ENCODE data around the gene TNS3.
"Not testable (repeated sequence)": the region's sequence is repeated elsewhere in the genome, so short reads cannot be mapped to it uniquely, and the experiment has no call there.

TNS3 gene

GRCh38 chr7:47444376-47445098, 137.4 kb downstream of the TNS3 start:
- peak; percentile 60 for DNase-seq

GRCh38 chr7:47443049-47443448, 138.9 kb downstream of the TNS3 start:
- no peak for DNase-seq

- DNase-seq: no peak
These were observed 139.4 kb downstream of the TNS3 start for GRCh38 chr7:47442605-47442865.

GRCh38 chr7:47441796-47442604, 139.9 kb downstream of the TNS3 start:
- no peak for DNase-seq

- not testable (repeated sequence) for DNase-seq
These were observed 140.9 kb downstream of the TNS3 start for GRCh38 chr7:47441048-47441447.

- no peak for DNase-seq
These were observed 141.6 kb downstream of the TNS3 start for GRCh38 chr7:47440320-47440719.

- DNase-seq: no peak
These were observed 142.7 kb downstream of the TNS3 start for GRCh38 chr7:47439181-47439667.

GRCh38 chr7:47438411-47439029, 143.4 kb downstream of the TNS3 start:
- no peak for DNase-seq

GRCh38 chr7:47435889-47436312, 146.0 kb downstream of the TNS3 start:
- peak; percentile 70 for DNase-seq

GRCh38 chr7:47433564-47433895, 148.4 kb downstream of the TNS3 start:
- DNase-seq: no peak

GRCh38 chr7:47432671-47433563, 149.0 kb downstream of the TNS3 start:
- no peak for DNase-seq

GRCh38 chr7:47430422-47430821, 151.5 kb downstream of the TNS3 start:
- DNase-seq: no peak

- DNase-seq: peak; percentile 11
These were observed 153.0 kb downstream of the TNS3 start for GRCh38 chr7:47428768-47429472.

- DNase-seq: no peak
These were observed 153.7 kb downstream of the TNS3 start for GRCh38 chr7:47428052-47428767.

GRCh38 chr7:47427051-47427643, 154.8 kb downstream of the TNS3 start:
- DNase-seq: no peak

GRCh38 chr7:47424523-47424922, 157.4 kb downstream of the TNS3 start:
- no peak for DNase-seq

- DNase-seq: no peak
These were observed 158.7 kb downstream of the TNS3 start for GRCh38 chr7:47423196-47423595.

GRCh38 chr7:47422611-47423010, 159.3 kb downstream of the TNS3 start:
- no peak for DNase-seq

GRCh38 chr7:47421456-47421855, 160.5 kb downstream of the TNS3 start:
- no peak for DNase-seq

- DNase-seq: no peak
These were observed 161.7 kb downstream of the TNS3 start for GRCh38 chr7:47420122-47420780.

GRCh38 chr7:47419471-47419870, 162.4 kb downstream of the TNS3 start:
- DNase-seq: peak; percentile 52

Measured in hematopoietic multipotent progenitor cell treated with erythropoietin and hydrocortisone succinate and interleukin-3 and kit ligand, for 4 days (in vitro differentiated cells).